H9 (cell line): ENCODE data around the gene RAP1GAP2. TPM values are rescaled to one million over a fixed set of nuclear protein-coding genes. Genes with fewer than 3 reads are reported as not detected.

Experiments used
- DNase-seq: peaks from one replicate; pipeline ENCODE4 v3.0.0-alpha.2; 2017
- H2AFZ ChIP-seq: one replicate; pipeline ENCODE4 v1.6.1; 2013; ENCODE audit warnings: mild to moderate bottlenecking, low read length, control low read depth, moderate library complexity
- H2AK5ac ChIP-seq: 2 replicates; pipeline ENCODE4 v1.6.1; 2013; ENCODE audit warnings: low read length, control low read depth, mixed read lengths; ENCODE audit not compliant: insufficient read length
- H2BK120ac ChIP-seq: one replicate; pipeline ENCODE4 v1.6.1; 2013; ENCODE audit warnings: low read depth, mild to moderate bottlenecking, low read length, control low read depth, inconsistent platforms; ENCODE audit not compliant: poor library complexity, severe bottlenecking
- H2BK12ac ChIP-seq: 2 replicates; pipeline ENCODE4 v1.6.1; 2013; ENCODE audit warnings: low read length, control low read depth, mixed read lengths, low read depth; ENCODE audit not compliant: insufficient read length
- H2BK15ac ChIP-seq: 2 replicates; pipeline ENCODE4 v1.6.1; 2013; ENCODE audit warnings: low read depth, low read length, control low read depth
- H2BK20ac ChIP-seq: one replicate; pipeline ENCODE4 v1.6.1; 2013; ENCODE audit warnings: low read depth, mild to moderate bottlenecking, low read length, control low read depth, inconsistent platforms; ENCODE audit not compliant: poor library complexity, severe bottlenecking
- H2BK5ac ChIP-seq: 2 replicates; pipeline ENCODE4 v1.6.1; 2013; ENCODE audit warnings: low read length, control low read depth, mixed read lengths; ENCODE audit not compliant: insufficient read length
- H3K14ac ChIP-seq: 2 replicates; pipeline ENCODE4 v1.6.1; 2013; ENCODE audit warnings: low read length, control low read depth; ENCODE audit not compliant: insufficient read depth
- H3K18ac ChIP-seq: 2 replicates; pipeline ENCODE4 v1.6.1; 2013; ENCODE audit warnings: low read depth, mild to moderate bottlenecking, mixed read lengths, low read length, control low read depth; ENCODE audit not compliant: insufficient read length
- H3K23ac ChIP-seq: 2 replicates; pipeline ENCODE4 v1.6.1; 2013; ENCODE audit warnings: low read length, control low read depth, mixed read lengths, low read depth; ENCODE audit not compliant: insufficient read length
- H3K23me2 ChIP-seq: 2 replicates; pipeline ENCODE4 v1.6.1; 2013; ENCODE audit warnings: low read depth, mild to moderate bottlenecking, mixed read lengths, low read length, control low read depth; ENCODE audit not compliant: insufficient read length, poor library complexity, severe bottlenecking
- H3K27ac ChIP-seq: 2 replicates; pipeline ENCODE4 v1.5.1; 2013; ENCODE audit warnings: low read length, control low read depth, mixed read lengths, low read depth; ENCODE audit not compliant: insufficient read length
- H3K27me3 ChIP-seq: 2 replicates; pipeline ENCODE4 v1.6.1; 2013; ENCODE audit warnings: low read length, control low read depth, inconsistent platforms; ENCODE audit not compliant: insufficient read depth
- H3K4ac ChIP-seq: 2 replicates; pipeline ENCODE4 v1.6.1; 2013; ENCODE audit warnings: low read depth, mild to moderate bottlenecking, control low read depth, inconsistent platforms, low read length, moderate library complexity
- H3K4me1 ChIP-seq: 2 replicates; pipeline ENCODE4 v1.6.1; 2013; ENCODE audit warnings: low read length, control low read depth, inconsistent platforms; ENCODE audit not compliant: insufficient read depth
- H3K4me2 ChIP-seq: 2 replicates; pipeline ENCODE4 v1.6.1; 2013; ENCODE audit warnings: low read length, control low read depth, mixed read lengths; ENCODE audit not compliant: insufficient read length, insufficient read depth
- H3K56ac ChIP-seq: 2 replicates; pipeline ENCODE4 v1.6.1; 2013; ENCODE audit warnings: low read depth, mild to moderate bottlenecking, mixed read lengths, low read length, control low read depth; ENCODE audit not compliant: insufficient read length
- H3K79me1 ChIP-seq: 2 replicates; pipeline ENCODE4 v1.6.1; 2013; ENCODE audit warnings: low read depth, mild to moderate bottlenecking, moderate library complexity, low read length, control low read depth, inconsistent platforms; ENCODE audit not compliant: insufficient read depth, poor library complexity, severe bottlenecking
- H3K79me2 ChIP-seq: 2 replicates; pipeline ENCODE4 v1.6.1; 2013; ENCODE audit warnings: low read length, control low read depth, inconsistent platforms; ENCODE audit not compliant: insufficient read depth
- H3K9ac ChIP-seq: 2 replicates; pipeline ENCODE4 v1.6.1; 2013; ENCODE audit warnings: low read length, control low read depth, mixed read lengths; ENCODE audit not compliant: insufficient read length; ENCODE audit errors: extremely low read depth
- H3K9me3 ChIP-seq: one replicate; pipeline ENCODE4 v1.6.1; 2013; ENCODE audit warnings: low read depth, low read length, inconsistent platforms; ENCODE audit not compliant: control insufficient read depth
- H3T11ph ChIP-seq: one replicate; pipeline ENCODE4 v1.6.1; 2013; ENCODE audit warnings: mild to moderate bottlenecking, low read length, control low read depth, inconsistent platforms
- H4K20me1 ChIP-seq: one replicate; pipeline ENCODE4 v1.6.1; 2013; ENCODE audit not compliant: control insufficient read depth, insufficient read length, insufficient read depth
- H4K5ac ChIP-seq: 2 replicates; pipeline ENCODE4 v1.6.1; 2013; ENCODE audit warnings: low read depth, mild to moderate bottlenecking, mixed read lengths, low read length, control low read depth; ENCODE audit not compliant: insufficient read length
- H4K8ac ChIP-seq: replicated peaks from 2 replicates; pipeline ENCODE4 v1.6.1; 2013; ENCODE audit warnings: low read length, control low read depth, mixed read lengths, low read depth; ENCODE audit not compliant: insufficient read length
- H4K91ac ChIP-seq: 2 replicates; pipeline ENCODE4 v1.6.1; 2013; ENCODE audit warnings: low read depth, mild to moderate bottlenecking, moderate library complexity, mixed read lengths, low read length, control low read depth; ENCODE audit not compliant: insufficient read length
- H3K27ac Mint-ChIP-seq, 3 experiments: 2 replicates in 2 of 3; 3 replicates in 1 of 3; pipeline ENCODE4 v1.8.0; 2020 to 2021; ENCODE audit warnings: mixed read lengths in 3 of 3, mild to moderate bottlenecking in 1 of 3, moderate library complexity in 1 of 3
- H3K27me3 Mint-ChIP-seq: 2 replicates; pipeline ENCODE4 v1.8.0; 2021; ENCODE audit warnings: low read depth, mild to moderate bottlenecking, moderate library complexity, mixed read lengths
- H3K36me3 Mint-ChIP-seq, 3 experiments: 2 replicates in 2 of 3; 3 replicates in 1 of 3; pipeline ENCODE4 v1.8.0; 2020 to 2021; ENCODE audit warnings: low read depth in 3 of 3, mixed read lengths in 3 of 3; ENCODE audit not compliant: insufficient read depth in 1 of 3
- H3K4me1 Mint-ChIP-seq, 2 experiments: 2 replicates each; pipeline ENCODE4 v1.8.0; 2020; ENCODE audit warnings: mixed read lengths in 2 of 2
- H3K4me3 Mint-ChIP-seq, 2 experiments: 2 replicates in 1 of 2; 3 replicates in 1 of 2; pipeline ENCODE4 v1.8.0; 2020 to 2021; ENCODE audit warnings: mild to moderate bottlenecking in 2 of 2, mixed read lengths in 2 of 2, moderate library complexity in 1 of 2
- H3K9me3 Mint-ChIP-seq, 2 experiments: 2 replicates in 1 of 2; 3 replicates in 1 of 2; pipeline ENCODE4 v1.8.0; 2020; ENCODE audit warnings: mild to moderate bottlenecking in 2 of 2, mixed read lengths in 2 of 2, moderate library complexity in 1 of 2
- CTCF ChIP-seq: fragments of 200-600 bp; sonication (generic); conservative IDR thresholded peaks from 3 replicates; pipeline ENCODE4 v1.8.0; 2021; ENCODE audit warnings: antibody characterized with exemption, mild to moderate bottlenecking
- WGBS: extraction: QIAGEN DNeasy Blood & Tissue Kit; methylation state at CpG from one replicate; pipeline ENCODE4 v1.1.7; 2013; ENCODE audit warnings: missing lambda C conversion rate, low lambda C conversion rate, mixed read lengths; ENCODE audit not compliant: insufficient read length; ENCODE audit errors: extremely low coverage; 5-methylcytosine and 5-hydroxymethylcytosine counted together
- total RNA-seq: library from RNA; stranded (reverse); gene quantifications from 2 replicates; pipeline ENCODE4 v1.2.1, GENCODE V29; 2021

The RAP1GAP2 gene
- total RNA-seq, 1 experiment from 2014 or later = 33.8 TPM

- Histone ChIP-seq H3K79me2 (no peaks in the 10 kb centered on the region), H4K20me1 (no peaks in the 10 kb centered on the region), H3T11ph (no peak overlapping the region), H3K14ac (no peak overlapping the region), H3K27ac (no peak overlapping the region), H4K5ac (no peak overlapping the region), H2BK5ac (no peak overlapping the region), H2BK12ac (no peak overlapping the region), H3K4me1 (no peaks in the 10 kb centered on the region), H4K91ac (no peak overlapping the region), H3K4ac (no peak overlapping the region), H3K23ac (no peak overlapping the region), H3K18ac (no peak overlapping the region), H2BK15ac (no peak overlapping the region), H2BK20ac (no peak overlapping the region), H3K56ac (no peak overlapping the region), H3K79me1 (no peaks in the 10 kb centered on the region), H3K9me3 (no peaks in the 10 kb centered on the region), H4K8ac (no peak overlapping the region), H2AFZ (no peak overlapping the region), H3K9ac (no peak overlapping the region), H3K27me3 (no peaks in the 10 kb centered on the region), H3K23me2 (no peaks in the 10 kb centered on the region), H2BK120ac (no peak overlapping the region), H3K4me2 (no peak overlapping the region), H2AK5ac (no peak overlapping the region)
- Mint-ChIP-seq H3K4me3 (no peak overlapping the region), H3K27me3 (no peaks in the 10 kb centered on the region), H3K36me3 (peaks cover 0 to 2% (median 0%) of the 10 kb centered on the region in 3 experiments; a peak in 1 of 7 replicates), H3K4me1 (peaks cover 8 to 19% of the 10 kb centered on the region in 2 experiments), H3K9me3 (no peaks in the 10 kb centered on the region), H3K27ac (no peak overlapping the region; a peak in 1 of 7 replicates)
- WGBS = no CpG with 5 or more reads among the region's 11 CpGs
- no peak for DNase-seq
- TF ChIP-seq CTCF = no peak
These were observed 147.7 kb downstream of the RAP1GAP2 start for GRCh38 chr17:2943981-2944380.
